Epidermal melanocyte (primary cell): ENCODE results near the gene KLF16.

Experiments used
- DNase-seq: peaks from one replicate; pipeline ENCODE4 v3.0.0; 2011; ENCODE audit warnings: low spot score; ENCODE audit not compliant: insufficient read length

Gene KLF16

DNA sequence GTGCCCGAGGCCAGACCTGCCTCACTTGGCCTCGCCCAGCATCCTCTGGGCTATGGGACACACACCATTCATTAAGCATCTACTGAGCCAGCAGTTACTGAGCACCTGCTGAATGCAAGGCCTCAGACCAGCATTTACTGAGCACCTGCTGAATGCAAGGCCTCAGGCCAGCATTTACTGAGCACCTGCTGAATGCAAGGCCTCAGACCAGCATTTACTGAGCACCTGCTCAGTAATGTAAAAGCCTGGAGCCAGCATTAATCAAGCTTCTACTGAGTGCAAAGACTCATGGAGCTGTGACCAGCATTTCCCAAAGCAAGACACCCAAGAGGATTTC, 55.0 kb downstream of the KLF16 start:
- DNase-seq: no peak

DNA sequence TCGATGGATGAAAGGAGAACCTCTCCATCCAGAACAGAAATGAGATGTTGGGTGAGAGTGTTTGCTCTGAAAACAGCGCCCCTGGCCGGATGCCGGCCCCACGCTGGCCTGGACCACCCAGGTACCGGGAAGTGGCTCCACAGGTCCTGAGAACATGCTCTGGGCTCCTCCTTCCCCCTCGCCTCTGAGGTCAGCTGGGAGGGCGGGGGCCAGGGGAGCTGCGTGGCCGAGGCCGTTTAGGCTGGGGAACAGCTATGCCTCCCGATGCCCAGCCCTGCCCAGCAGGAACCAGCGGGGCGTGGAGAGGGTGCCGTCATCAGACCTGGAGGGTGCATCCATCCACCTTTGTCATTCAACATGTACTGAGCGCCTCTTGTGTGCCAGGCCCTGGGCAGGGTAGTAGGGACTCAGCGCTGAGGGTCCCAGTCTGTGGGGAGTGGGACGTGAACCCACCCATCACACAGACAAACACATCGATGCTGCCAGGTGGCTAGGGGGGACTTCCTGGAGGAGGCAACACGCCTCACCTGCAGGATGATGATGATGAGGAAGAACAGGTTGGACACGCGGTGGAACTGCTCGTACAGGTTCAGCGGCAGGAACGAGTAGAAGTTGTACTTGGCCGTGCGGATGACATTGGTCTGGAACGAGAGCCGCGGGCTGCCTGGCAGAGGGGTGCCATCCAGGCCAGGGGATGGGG, 55.5 kb downstream of the KLF16 start:
- DNase-seq: no peak

DNA sequence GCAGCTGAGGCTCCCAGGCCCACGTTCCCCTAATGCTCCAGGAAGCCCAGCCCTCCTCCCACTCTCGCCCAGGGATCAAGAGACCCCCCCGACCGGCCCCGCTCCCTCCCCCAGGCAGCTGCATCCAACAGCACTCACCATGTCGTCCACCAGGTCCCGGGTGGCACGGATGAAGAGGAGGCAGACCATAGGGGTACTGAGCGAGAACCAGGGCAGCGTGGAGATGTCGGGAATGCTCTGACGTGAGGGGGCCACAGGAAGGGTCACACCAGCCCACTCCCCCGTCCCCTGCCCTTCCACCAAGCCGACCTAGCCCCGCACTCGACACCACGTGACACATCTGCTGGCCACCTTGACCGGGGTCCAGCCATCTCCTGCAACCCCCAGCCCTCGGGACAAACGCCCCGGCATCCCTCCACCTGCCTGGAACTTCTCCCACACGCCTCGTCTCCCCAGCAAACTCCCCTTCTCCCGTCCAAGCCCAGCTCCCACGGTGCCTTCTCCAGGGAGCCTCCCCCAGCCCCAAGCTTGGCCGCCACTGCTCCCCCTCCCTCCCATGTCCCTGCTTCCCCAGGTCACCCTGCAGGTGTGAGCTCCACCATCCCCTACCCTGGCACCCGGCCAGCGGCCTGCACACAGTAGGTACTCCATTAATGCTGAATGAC, 56.2 kb downstream of the KLF16 start:
- no peak for DNase-seq

DNA sequence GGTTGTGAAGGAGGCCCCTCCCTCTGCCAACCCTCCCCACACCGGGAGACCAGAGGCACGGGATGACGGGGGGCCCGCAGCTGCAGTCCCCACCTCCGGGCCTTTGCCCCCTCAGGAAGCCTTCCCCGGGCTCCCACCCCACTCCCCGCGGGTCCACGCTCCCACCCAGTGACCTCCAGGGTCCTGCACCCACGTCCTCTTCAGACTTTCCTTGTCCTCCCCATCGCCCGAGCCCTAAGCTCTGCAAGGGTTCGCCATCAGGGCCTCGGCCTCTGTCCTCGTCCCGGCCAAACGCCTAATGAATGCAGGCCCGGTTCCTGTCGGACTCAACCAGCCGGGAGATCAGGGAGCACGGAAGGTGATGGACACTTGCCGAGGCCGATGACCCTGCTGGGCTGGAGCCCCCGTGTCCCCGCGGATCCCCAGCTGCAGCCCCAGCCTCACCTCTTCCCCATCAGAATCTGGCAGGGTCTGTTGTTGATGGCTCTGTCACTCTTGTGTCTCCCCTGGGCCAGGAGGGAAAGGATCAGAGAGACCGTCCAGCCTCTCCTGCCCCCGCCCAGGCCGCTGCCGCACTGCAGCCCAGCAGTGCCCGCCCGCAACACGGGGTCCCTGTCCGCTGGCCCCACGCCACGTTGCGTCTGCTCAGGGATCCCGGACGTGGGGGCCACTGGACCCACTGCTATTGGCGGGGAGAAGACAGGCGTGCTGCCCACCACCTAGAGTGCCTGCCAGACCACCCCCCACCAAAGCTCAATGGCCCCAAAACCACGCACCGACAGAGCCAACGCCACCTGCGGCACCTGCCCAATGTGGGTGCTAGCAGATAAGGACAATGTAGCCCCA, 57.0 kb downstream of the KLF16 start:
- DNase-seq: no peak

DNA sequence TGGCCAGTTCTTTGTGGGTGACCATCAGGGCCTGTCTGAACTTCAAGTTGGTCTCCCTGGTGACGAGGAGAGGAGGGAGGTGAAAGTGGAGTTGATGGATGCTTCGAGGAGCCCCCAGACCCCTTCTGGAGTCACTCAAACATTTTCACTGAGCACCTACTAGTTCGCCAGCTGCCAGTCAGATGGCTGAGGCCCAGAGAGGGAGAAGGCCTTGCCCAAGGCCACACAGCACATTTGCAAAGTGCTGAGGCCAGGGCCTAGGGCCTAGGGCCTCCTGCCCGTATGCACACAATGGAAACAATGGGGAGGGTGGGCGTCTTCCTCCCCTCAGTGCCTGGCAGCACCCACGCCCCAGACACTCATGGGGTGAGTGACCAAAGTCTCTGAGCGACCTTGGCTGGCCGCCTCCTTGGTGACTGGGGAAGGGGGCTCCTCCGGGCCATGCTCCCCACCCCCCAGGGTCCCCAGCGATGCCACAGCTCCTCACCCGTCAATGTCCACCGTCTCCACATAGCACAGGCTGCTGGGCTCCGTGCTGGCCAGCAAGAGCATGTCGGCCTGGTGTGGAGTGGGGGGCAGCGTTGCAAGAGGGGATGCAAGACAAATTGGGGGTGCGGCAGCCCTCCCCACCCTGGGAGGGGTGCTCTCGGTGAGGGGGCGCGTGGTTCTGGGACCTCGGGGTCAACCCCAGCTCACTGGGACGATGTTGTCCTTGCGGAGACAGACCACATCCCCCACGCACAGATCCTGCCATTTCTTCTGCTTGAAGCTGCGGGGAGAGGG, 57.8 kb downstream of the KLF16 start:
- DNase-seq: no peak

DNA sequence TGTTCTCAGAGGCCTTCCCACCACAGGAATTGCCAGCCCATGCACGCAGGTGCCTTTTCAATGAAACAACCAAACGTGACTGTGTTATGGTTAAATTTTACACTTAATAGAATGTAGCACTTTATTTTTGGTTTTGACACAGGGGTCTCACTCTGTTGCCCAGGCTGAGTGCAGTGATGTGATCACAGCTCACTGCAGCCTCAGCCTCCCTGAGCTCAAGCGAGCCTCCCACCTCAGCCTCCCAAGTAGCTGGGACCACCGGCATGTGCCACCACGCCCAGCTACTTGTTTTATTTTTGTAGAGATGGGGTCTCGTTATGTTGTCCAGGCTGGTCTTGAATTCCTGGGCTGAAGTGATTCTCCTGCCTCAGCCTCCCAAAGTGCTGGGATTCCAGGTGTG, 58.5 kb downstream of the KLF16 start:
- no peak for DNase-seq
